ENCODE data around the gene CARS1.

CARS1 gene

DNA sequence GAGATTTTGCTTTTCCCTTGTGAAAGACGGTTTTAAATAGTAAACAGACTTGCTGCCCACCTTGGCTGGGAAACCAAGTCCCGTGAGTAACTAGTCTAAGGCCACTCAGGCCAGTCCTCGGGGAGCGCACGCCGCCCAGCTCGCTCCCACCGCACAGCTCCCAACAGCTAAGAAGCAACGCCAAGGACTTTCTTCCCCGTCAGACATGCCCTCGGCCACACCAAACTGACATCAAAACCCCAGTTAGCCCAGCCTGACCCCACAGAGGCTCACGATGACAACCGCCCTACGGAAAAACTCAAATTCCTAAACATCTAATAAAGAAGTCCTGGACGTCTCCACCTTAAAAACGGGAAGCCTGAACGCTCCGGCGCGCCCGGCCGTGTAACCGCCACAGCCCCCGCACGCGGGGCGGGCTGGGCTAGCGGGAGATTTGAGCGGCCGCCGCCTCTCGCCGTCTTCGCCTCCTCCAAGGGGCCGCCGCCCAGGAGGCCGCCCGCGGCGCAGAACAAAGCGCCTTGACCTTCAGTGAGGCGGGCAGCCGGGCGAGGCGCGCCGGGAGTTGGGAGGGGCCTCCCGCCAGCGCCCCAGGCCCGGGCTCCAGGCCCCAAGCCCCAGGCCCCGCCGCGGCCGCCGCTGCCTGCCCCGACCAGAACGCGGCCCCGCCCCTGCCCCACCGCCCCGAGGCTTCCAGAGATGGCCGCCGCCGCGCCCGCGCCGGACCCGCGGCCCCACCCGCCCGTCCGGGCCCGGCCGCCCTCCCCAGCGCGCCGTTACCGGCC lies 65.6 kb downstream of the CARS1 start:
- no peak for DNase-seq (ENCODE audit: low read depth in 2 of 2)

DNA sequence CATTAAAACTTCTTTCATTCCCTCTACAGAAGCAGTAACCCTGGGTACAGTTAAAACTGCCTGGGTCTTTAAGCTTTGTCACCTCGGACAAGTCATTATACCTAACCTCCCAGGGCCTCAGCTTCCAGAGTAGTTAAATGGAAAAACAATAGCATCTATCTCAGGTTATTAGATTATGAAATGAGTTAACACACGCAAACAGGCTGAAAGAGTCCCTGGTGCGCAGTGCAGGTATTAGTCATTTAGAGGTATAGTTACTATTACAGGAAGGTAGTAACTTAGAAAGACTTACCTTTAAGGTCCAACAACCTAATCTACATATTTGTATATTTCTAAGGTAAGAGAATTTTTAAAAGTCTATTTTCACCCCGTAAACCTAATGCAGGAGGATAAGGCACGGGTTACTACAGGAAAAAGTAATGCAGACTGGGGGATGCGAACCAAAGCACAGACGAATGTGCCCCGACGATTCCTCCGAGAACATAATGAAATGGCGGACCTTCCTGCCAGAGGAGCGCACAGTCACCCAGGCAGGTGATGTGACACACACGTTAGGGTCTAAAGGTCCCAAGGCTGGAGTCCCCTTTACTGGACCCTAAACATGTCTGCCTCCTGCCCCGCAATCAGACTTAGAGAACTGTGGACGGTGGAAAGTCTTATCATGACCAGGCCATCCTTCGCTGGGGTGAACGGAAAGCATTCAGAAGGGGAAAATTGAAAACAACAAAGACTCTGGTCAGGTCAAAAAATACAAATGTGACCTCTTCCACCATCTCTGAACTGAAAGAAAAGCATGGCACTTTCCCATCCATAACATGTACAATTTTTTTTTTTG lies 66.4 kb downstream of the CARS1 start:
- peak; percentile 12 to 28 for DNase-seq (ENCODE audit: low read depth in 2 of 2)

DNA sequence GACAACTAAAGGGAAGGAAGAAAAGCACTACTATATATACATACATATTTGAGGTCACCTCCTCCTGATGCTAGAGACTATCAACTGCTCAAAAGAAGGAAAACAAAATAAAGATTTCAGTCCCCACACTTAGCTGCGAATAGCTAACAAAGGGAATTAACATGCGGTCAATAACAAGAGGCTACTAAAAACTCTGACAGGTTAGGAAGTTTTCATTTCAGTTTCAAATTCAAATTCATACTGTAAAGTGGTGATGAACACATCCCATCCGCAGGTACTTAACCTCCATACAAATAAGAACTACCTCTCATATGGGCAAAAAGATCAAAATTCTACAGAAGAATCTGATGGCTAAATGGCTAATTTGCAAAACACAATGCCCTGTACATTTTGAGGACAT lies 67.7 kb downstream of the CARS1 start:
- DNase-seq (ENCODE audit: low read depth in 2 of 2), result no peak

DNA sequence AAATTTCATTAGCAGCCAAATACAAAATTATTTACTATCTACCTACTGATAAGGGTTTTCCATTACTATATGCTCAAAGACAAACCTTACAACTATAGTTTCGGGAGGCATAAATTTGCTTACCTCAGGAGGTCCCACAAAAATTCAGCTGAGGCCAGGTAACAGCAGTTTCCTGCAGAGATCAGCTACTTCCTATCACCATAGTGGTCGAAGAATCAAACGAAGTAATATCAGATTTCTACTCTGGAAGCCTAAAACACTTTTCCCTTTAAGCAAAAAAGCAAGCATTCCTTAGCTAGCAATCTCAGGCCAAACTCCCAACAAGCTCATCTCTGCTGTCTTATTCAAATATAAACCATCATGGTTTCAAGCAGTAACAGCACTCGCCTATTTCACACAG lies 68.2 kb downstream of the CARS1 start:
- DNase-seq (ENCODE audit: low read depth in 2 of 2), result no peak

DNA sequence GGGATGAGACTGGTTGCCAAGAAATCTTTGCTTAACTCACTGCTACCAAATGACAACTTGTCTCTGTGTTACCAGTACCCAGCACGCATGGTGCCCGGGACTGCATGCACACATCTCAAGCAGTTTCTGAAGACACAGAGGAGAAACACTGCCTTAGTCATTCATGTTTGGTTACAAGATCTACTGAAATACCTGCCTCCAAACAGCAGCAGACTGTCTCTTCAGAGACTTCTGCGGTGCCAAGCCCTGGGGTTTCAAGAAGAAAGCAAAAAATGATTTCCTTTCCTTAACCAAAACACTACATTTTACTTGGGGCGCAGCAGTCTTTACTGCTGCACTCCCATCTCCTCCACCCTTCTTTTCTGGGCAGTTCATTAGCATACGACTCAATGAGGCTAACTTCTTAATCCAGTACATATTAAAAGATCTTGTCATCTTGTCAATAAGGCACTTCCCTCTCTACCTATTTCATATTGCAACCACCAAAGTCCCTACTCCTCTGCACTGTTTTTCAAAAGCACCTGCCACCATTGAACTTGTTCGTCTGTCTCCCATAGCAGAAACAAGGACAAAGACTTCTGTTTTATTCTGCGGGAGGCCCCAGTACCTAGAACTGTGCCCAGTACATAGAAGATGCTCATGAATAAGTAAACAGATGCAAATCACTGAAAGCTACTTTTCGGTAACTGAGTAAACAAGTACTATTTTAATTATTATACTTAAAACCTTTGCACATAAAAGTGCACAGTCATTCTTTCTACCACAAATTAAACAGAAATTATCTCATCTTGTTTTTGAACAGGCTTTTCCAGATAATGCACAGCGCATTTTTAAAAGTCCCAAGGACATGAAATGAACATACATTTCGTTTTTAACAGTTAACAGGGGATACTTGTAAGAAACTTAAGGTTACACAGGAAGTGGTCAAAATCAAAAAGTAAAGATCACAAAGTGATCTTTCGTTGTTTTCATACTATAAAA lies 69.1 kb downstream of the CARS1 start:
- no peak for DNase-seq (ENCODE audit: low read depth in 2 of 2)

DNA sequence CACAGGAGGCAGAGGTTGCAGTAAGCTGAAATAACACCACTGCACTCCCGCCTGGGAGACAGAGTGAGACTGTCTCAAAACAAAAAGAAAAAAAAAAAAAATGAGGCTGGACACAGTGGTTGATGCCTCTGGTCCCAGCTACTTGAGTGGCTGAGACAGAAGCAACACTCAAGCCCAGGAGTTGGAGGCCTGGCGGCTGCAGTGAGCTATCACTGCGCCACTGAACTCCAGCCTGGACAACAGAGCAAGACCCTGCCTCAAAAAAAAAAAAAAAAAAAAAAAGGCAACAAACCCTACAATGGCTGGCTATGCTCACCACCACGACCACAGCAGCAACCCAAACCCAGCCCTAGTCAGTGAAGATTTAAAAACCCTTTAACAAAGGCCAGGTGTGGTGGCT lies 73.3 kb downstream of the CARS1 start:
- DNase-seq (ENCODE audit: low read depth in 2 of 2), result no peak

DNA sequence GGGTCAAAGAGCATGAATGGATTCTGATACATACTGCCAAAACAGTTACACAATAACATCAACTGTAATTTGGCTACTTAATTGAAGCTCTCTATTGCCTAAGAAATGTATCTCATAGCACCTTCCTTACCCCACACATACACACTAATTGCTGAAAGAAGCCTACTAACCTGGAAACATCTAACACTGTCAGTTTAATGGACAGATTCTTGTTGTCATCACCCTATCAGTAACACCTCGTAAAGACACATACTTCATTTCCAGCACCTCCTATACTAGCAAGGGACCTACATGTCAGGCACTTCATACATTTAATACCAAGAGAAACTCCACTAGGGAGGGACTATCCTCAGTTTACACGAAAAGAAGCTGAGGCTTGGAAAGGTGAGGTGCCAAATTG lies 75.0 kb downstream of the CARS1 start:
- DNase-seq (ENCODE audit: low read depth in 2 of 2), result no peak

DNA sequence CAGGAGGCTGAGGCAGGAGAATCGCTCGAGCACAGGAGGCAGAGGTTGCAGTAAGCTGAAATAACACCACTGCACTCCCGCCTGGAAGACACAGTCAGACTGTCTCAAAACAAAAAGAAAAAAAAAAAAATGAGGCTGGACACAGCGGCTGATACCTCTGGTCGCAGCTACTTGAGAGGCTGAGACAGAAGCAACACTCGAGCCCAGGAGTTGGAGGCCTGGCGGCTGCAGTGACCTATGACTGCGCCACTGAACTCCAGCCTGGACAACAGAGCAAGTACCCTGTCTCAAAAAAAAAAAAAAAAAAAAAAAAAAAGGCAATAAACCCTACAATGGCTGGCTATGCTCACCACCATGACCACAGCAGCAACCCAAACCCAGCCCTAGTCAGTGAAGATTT lies 76.1 kb downstream of the CARS1 start:
- no peak for DNase-seq (ENCODE audit: low read depth in 2 of 2)

DNA sequence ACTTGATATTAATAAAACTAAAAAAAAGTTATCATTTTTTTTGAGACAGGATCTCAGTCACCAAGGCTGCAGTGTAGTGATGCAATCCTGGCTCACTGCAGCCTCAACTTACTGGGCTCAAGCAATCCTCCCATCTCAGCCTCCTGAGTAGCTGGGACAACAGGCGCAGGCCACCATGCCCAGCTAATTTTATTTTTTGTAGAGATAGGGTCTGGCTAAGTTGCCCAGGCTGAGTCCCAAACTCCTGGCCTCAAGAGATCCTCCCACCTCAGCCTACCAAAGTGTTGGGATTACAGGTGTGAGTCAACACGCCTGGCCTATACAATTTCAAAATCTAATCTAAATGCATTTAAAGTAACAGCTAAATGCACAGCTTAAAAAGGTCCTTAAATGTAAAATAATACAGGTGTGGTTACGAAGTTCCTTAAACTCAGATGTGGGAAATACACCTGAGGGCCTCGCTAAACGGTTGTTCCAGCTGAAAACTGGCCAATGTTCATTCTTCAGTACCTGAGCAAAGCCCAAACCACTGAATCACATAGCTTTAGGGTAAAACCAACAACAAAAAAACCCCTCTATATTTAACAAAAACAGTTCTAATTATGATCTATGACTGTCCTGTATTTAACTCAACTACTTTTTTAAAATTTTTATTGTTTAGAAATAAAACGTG lies 76.9 kb downstream of the CARS1 start:
- DNase-seq (ENCODE audit: low read depth in 2 of 2), result no peak

DNA sequence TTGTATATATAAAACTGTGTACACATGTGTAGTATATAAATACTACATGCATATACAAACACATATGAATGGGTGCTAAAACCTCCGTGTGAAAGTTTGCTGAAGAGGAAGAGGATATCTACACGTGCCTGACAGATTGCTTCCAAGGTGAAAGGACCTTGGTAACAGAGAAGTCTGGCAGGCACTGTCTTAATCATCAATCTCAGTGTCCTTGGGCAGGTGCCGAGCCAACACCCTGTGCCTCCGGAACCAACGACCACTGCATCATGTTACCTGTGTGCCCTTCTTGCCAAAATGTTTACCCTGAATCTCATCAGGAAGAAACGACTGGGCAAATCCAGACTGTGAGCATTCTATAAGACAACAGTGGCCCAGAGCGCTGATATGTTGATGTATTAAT lies 80.1 kb downstream of the CARS1 start:
- no peak for DNase-seq (ENCODE audit: low read depth in 2 of 2)

DNA sequence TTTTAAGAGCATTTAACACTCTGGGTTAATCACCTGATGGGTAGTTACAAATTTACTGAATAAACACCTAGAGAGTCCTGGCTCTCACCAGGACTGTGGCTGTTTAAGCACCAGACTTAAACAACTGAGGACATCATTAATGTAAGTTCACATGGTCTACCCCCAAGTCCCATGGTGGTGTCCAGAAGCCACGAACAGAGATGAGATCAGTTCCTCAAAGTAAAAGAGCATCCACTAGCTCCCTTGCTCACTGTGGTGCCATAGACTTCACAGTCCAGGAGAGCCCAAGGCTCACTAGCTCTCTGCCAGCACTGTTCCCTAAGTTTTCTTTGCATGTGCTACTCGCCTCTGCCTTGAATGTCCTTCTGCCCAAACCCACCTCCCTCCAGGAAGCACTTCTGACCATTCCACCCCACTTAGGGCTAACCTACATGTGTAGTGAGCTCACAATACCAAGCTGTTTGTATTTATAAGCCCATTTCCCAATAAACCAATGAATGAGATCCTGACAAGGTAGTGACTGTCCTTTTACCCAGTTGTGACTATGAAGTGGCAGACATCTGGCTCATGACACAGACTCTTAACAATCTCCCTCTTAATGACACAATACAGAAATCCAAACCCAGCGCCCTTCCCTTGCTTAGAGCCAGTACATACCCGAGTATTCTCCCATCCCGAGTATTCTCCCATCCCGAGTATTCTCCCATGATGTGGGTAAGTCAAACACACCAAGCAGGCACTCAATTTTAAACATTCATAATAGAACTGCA lies 80.7 kb downstream of the CARS1 start:
- DNase-seq (ENCODE audit: low read depth in 2 of 2), result no peak

DNA sequence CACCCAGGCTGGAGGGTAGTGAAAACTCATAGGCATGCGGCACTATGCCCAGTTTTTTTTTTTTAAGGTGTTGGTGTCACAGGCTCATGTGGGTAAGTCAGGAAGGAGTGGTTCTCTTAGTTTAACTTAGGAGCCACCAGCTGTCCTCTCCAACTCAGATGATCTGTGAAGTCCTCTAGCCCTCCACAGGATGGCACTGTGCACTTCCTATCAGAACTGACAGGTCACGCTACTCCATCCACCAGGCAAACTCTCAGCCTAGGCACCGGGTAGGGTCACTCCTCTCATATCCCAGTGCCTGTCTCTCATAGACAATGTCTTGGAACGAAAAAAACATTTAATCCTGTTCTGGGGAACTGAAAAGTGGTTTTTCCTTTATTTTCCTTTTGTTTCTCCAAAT lies 81.6 kb downstream of the CARS1 start:
- peak in 1 of 2 donors; percentile 15 for DNase-seq (ENCODE audit: low read depth in 2 of 2)

DNA sequence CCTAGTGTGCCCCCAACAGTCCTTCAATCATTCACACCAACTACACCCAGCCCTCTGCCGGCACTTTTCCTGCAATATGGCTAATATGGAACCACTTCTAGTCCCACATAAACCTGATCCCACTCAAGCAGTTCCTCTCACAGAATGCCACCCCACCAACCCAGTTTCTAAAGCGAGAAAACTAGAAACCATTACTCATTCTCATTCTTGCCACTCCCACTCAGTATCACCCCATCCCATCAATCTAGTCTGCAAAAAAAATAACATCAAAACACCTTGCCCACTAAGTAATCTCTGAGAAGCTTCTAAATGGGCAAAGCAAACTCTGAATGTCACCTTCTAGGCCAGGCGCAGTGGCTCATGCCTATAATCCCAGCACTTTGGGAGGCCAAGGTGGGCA lies 83.0 kb downstream of the CARS1 start:
- no peak for DNase-seq (ENCODE audit: low read depth in 2 of 2)

DNA sequence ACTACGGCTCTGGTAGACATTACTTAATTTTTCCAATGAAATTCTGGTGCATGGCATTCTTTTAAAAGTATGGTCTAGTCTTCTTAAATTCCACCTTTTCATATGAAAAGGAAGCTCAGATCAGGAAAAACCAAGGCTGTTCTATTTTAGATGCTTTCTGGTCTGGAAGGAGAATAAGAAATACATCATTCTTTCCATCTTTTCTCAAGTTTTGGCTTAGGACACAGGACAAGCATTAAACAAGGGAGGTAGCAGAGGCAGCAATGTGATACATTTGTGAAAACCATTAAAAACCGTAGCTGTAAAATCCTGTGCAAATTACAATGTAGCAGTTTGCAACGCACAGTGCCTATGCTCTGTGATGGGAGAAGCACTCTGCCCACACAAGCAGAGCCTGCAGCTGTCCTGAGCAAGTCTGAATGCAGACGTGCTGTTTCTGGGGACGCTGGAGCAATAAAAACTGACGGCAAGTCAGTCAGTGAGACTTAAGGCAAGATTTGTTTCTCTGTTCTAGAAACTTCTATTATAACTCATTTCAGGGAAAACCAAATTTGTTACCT lies 88.8 kb downstream of the CARS1 start:
- no peak for DNase-seq (ENCODE audit: low read depth in 2 of 2)

DNA sequence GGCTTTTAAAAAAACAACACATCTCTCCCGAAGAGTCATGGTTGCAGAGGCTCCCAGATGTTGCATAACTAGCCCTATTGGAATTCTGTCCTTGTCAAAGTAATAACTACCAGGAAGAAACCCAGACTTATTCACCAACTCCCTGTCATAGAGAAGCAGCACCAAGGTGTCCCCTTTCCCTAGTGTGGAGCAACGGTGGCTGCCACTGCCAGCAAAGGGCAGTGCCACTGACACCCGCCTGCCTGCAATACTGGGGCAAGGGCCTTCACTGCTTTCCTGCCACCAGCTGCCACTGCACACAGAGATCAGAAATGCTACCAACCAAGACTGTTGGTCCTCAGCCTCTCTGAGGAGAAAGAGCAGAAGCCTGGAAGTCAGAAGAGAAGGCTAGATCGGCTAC lies 92.4 kb downstream of the CARS1 start:
- DNase-seq (ENCODE audit: low read depth in 2 of 2), result no peak

DNA sequence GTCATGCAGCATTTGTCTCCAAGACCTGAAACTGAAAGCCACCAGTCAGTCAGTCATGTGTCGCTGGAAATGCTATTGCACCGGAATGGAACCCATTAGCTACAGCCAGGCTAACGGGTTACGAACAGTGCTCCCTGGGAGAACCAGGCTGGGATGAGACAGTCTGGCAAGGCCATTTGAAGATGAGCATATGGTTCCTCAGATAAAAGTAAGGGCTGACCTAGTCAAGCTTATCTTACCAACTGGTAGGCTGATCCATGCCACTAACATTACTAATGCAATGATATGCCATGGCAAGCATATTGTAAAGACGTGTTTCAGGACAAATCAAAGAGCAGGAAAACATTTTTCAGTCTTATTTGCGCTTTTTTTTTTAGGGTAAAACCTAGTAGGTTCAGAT lies 93.5 kb downstream of the CARS1 start:
- no peak for DNase-seq (ENCODE audit: low read depth in 2 of 2)

DNA sequence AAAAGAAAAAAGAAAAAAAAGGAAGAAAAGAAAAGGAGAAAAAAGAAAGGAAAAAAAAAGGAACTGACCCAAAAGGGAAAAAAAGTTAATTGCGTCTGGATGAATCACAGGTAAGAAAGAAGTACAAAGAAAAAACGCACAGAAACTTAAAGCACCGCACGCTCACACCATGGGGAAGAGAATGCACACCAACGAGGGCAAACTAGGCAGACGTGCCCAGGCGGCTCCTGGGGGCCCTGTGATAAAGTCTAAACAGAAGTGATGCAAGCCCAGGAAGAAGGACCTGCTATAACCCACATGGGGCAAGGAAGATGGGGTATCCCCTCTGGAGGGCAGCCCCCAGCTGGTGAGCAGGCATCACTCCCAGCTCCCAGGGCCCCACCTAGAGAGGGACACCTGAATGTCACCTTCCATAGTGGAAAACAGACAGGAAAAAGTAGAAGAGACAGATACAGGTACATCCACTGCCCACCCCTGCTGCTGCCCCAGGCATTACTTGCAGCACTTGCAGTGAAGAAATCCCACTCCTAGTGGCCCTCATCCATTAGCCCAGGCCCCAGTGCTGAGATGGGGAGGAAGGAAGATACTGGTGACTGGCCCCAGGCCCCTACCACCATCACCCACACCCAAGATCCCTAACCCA lies 94.0 kb downstream of the CARS1 start:
- DNase-seq (ENCODE audit: low read depth in 2 of 2), result no peak

DNA sequence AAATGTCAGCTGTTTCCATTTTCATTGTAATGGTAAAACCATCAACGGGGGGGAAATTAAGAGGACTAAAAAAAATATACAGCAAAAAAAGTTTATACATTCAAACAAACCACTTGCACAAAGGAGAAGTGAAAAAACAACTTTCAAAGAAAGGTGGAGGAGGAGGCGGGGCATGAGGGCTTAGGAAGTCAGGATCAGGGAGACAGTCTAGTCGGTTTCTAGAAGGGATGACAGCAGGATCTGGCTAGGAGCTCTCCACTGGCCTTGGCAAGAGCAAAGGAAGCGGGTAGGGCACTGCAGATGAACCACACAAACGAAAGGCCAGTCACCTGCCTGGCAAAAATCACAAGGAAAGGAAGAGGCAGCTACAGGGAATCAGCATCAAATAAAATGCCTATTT lies 96.1 kb downstream of the CARS1 start:
- DNase-seq (ENCODE audit: low read depth in 2 of 2), result no peak

DNA sequence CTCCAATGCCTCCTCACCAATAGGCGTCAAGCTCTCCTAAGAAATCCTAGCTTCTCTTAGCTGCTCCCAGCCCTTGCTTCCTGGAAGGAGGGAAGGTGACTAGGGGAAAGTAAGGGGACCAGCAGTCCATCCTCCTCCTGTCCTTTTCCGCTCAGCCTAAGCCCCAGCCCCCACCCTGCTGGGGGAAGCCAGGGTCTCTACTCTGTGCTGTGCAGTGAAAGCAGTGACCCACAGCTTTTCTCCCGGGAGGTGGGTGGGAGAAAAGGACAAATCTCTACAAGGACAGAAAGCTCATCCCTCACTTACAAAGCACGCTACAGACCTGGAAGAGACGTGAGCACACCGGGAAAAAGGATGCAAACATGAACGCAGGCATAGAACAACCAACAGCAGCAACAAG lies 97.1 kb downstream of the CARS1 start:
- no peak for DNase-seq (ENCODE audit: low read depth in 2 of 2)

DNA sequence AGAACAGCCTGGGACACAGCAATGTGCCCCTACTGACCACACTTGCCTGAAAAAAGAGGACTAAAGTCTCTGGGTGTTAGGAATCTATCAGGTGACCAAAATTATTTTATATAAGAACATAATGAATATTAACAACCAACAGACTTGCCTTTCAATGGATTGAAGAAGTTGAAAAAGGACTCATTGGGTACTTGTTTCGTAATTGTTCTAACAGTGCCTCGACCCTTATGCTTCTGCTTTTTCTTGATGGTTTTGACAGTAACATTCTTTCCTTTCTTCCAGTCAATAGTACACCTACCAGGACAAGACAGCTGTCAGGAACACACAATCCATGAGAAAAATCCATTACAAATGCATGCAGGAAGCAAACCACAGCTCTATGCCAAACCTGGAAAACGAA lies 99.0 kb downstream of the CARS1 start:
- no peak for DNase-seq (ENCODE audit: low read depth in 2 of 2)

Data from stimulated activated CD8-positive, alpha-beta memory T cell treated with anti-CD3 and anti-CD28 coated beads, Interleukin-15, amount 100 ng/mL, for 48 hours (primary cell).